Cortex of kidney (tissue), 1 donor: ENCODE measurements around the gene EN2.

ENCODE experiments used
- DNase-seq: peaks from one replicate; lab custom pipeline; 2025; lab: John Stamatoyannopoulos, UW

Gene EN2

DNA sequence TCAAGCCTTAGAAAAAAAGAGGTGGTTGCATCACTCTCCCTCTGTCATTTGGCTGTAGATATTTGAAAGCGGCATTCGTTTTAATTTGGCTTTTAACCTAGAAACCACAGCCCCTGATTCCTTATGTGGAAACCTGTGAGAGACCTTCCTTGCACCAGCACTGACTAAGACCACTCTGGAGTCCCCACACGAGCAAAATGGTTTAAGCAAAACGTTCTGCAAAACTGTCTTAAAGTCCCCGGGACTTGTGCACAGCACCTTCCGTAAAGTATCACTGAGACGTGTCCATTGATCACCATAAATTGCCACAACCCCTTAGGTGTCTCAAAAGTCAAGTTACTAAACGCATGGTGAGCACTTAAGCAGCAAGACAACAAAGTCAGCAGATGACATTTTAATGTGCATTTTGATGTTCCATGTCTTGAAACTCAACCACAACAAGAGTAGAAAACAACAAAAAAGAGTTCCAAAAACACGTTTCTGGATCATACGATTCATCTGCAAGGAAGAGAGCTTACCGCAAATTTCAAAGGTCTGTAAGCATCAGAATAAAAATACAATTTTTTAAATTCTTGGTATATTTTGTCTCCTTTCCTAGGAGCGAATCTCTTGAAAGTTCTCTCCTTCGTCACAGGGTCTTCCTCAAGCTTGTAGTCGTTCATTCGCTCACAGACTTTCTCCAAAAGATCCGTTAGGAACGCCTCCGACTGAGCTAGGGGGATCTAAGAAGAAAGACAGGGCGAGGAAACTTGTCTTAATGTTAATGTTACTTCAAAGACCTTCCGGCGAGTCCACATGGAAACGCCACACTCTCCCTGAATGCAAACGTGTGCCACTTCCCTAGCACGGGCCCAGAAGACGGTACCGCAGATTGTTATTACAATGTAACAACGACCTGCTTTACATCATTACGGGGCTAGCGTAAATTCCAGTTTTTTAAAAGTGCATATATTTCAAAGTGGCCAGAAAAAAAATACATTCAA, 50.7 kb downstream of the EN2 start:
- no peak for DNase-seq

DNA sequence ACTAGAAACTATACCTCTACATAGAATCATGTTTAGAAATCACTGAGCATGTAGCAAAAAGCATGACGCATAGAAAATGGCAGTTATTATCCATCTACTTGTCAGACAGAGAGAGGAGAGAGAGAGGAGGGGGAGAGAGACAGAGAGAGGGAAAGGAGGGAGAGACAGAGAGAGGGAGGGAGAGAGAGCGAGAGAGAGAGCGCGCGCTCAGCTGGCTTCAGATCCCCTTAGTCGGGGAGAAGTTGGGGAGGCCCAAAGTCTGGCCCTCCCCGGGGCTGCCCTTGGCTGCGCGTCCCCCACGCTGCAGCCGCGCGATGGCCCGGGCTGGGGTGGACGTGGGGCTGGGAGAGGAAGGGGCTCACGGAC, 51.4 kb downstream of the EN2 start:
- no peak for DNase-seq

DNA sequence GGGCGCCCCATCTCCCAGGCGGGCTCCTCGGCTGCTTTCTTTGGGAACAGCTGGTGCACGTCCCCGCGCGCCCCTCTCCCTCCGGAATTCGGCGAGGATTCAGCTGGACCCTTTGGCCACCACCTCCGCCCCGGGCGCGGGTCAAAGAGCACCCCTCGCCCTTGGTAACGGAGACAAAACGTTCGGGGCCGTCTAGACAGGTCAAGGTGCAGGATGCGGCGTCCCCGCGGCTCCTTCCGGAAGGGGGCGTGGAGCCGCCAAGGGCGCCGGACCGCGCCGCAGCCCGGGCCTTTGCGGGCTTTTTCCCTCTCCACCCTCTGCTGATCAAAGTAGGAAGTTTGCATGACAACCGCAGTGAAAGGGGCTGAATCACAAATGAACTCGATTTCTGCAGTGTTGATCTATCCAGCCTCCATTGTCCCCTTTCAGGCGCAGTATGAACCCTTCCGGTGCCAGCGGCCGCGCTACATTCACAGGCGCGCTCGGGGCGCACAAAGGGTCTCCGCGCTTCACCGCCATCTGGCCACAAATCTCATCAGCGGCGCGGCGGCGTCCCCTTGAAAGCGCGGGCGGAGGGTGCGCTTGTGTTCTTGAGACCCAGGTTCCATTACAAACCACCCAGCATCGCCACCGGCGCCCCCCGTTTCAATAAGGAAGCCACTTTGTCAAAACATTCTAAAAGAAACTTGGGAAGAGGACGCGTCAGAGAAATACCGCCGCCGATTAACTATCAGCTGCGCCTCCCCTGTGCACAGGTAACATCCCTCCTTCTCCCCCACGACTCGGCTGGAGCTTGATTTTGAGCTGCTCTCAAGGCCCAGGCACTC, 52.0 kb downstream of the EN2 start:
- DNase-seq: no peak

DNA sequence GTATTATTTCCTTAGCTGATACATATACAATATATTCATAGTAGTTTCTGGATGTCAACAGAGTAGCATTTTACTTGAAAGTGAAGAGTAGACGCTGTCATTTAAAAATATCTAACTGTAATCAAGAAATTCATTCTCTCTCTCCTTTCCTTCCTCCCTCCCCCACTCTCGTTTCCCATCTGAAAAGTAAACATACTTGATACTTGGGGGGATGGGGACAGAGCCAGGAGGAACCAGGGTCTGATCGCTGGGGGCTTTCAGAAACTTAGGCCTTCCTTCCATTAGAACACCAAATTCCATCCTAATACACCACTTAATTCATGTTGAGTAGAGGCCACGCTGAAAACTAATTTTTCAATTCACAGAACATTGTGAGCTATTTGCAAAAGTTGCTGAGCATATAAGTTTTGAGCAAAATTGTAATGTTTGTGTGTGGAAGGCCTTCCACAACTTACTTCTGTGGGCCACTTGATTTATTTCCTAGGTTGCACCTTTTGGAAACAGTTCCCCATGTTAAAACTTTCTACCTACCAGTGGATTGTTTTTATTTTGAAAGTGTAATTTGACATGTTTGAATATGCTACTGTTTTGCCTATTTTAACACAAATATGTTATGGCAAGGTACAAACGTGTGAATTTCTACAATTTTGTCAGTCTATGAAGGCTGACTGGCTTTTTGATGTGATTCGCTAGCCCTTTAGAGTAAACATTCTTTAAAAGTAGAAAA, 53.2 kb downstream of the EN2 start:
- DNase-seq: no peak

DNA sequence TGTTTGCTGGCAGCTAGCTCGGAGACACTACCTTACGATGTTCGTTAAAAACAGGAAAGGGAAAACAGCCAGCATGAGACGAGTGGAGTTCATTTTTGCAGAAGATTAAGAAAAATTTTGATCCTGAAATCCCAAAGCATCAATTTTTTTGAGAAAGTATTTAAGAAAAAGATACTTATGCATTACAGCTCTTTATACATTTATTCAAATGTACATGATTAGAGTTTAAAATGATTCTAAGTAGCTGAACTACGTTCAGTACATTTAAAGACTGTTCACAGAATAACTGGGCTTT, 53.7 kb downstream of the EN2 start:
- DNase-seq: no peak

DNA sequence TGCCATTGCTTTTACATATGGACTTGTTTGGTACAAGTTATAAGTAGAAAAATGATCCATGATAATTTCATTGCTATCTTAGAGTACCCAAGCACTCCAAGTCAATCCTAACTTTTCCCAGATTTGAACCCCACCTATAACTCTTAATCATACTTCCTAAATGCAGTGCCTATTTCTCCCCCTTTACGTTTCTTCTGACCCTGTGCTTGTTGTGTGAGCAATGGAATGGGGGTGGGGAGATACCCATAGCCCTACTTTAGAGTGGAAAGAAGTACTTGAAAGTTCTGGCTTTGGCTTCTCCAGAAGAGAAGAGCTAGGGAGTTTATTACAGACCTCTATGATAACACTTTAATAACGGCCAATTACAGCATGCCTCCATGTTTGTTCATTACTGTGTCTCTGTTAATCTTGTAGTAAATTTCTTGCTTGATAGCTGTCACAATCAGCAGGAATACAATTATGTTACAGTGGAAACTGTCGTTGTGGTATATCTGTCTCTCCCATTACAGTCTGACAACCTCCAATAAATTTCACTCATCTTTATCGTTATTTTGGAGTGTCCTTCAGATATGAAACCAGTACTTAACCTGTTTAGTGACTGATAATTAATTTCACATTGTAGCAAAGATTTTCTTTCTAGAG, 54.4 kb downstream of the EN2 start:
- no peak for DNase-seq

DNA sequence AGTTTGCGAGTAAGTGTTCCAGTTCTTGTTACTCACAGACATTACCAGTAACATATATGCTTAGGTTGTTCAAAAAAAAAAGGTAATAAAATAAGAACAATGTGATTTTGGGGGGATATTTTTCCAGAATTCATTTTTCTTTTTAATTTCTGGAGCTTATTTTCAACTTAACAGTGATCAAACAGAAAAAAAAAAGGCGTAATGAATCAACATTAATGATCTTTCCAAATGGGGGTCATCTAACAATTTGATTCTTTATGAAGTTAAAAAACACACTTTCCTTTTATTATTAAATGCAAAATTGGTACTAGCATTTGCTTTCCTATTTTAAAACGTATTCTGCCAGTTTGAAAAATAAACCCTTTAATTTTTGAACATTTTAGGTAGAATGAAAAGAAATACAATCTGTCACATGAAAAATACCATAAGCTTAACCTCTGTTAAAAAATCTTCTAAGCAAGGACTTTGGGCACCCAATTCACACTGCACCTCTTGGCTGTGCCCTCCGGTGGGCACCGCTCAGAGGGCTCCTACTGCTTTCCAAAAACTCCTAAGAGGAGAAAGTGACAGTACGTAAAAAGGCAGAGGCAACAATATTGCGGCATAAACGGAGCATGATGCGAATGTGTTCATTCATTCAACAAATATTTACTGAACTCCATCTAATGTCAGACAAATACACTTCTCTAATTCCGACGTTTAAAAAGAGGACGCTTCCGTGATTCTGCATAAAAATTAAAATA, 55.8 kb downstream of the EN2 start:
- no peak for DNase-seq

DNA sequence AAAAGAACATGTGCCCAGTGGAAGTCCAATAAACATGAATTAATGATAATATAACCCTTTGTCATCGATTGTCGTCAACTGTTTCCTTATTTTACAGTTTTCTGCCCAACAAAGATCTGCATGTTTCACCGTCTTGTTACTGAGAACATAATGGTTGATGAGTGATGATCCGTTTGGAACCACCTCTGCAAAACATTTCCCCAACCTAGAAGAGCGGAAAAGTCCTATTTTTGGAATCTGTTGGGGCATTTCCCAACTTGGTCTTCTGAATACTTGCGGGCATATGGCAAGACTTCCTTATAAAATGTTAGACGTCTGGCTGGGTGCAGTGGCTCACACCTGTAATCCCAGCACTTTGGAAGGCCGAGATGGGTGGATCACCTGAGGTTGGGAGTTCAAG, 56.4 kb downstream of the EN2 start:
- DNase-seq: no peak
